Nephron progenitor cell (in vitro differentiated cells): ENCODE results near the gene NCKAP5.

Experiments
- DNase-seq: peaks from one replicate; pipeline ENCODE4 v3.0.0; 2021
- H3K27ac Mint-ChIP-seq: 2 replicates; pipeline ENCODE4 v1.8.0; 2021; ENCODE audit warnings: mild to moderate bottlenecking, moderate library complexity, mixed read lengths
- H3K27me3 Mint-ChIP-seq: 2 replicates; pipeline ENCODE4 v1.8.0; 2021; ENCODE audit warnings: mild to moderate bottlenecking, low read depth, mixed read lengths; ENCODE audit not compliant: poor library complexity
- H3K36me3 Mint-ChIP-seq: 2 replicates; pipeline ENCODE4 v1.8.0; 2021; ENCODE audit warnings: low read depth, mixed read lengths
- H3K4me1 Mint-ChIP-seq: 2 replicates; pipeline ENCODE4 v1.8.0; 2021; ENCODE audit warnings: mixed read lengths
- H3K4me3 Mint-ChIP-seq: 2 replicates; pipeline ENCODE4 v1.8.0; 2021; ENCODE audit warnings: mild to moderate bottlenecking, moderate library complexity, mixed read lengths
- H3K9me3 Mint-ChIP-seq: 2 replicates; pipeline ENCODE4 v1.8.0; 2021; ENCODE audit warnings: mild to moderate bottlenecking, moderate library complexity, mixed read lengths
- CTCF ChIP-seq: fragments of 200-600 bp; sonication (generic); IDR thresholded peaks from 2 replicates; pipeline ENCODE4 v1.5.0; 2021; ENCODE audit warnings: antibody characterized with exemption

The NCKAP5 gene

GRCh38 chr2:133146893-133147292, 421.4 kb downstream of the NCKAP5 start:
- no peaks in the 10 kb centered on the region for H3K36me3 Mint-ChIP-seq
- H3K27ac Mint-ChIP-seq = no peak overlapping the region
- TF ChIP-seq CTCF = no peak
- no peaks in the 10 kb centered on the region for H3K9me3 Mint-ChIP-seq
- no peak overlapping the region for H3K4me3 Mint-ChIP-seq
- no peaks in the 10 kb centered on the region for H3K27me3 Mint-ChIP-seq
- DNase-seq = no peak
- peaks cover 4% of the 10 kb centered on the region for H3K4me1 Mint-ChIP-seq

GRCh38 chr2:133143645-133144044, 424.6 kb downstream of the NCKAP5 start:
- Mint-ChIP-seq H3K36me3 (no peaks in the 10 kb centered on the region), H3K4me3 (no peak overlapping the region), H3K9me3 (no peaks in the 10 kb centered on the region)

GRCh38 chr2:133142087-133142486, 426.2 kb downstream of the NCKAP5 start:
- H3K27me3 Mint-ChIP-seq = no peaks in the 10 kb centered on the region
- DNase-seq = no peak
- H3K9me3 Mint-ChIP-seq = no peaks in the 10 kb centered on the region
- peaks cover 12% of the 10 kb centered on the region for H3K4me1 Mint-ChIP-seq
- TF ChIP-seq CTCF = no peak
- no peaks in the 10 kb centered on the region for H3K36me3 Mint-ChIP-seq
- H3K4me3 Mint-ChIP-seq = no peak overlapping the region
- H3K27ac Mint-ChIP-seq = no peak overlapping the region

More at GRCh38 chr2:133143645-133144044, 424.6 kb downstream of the NCKAP5 start:
- Mint-ChIP-seq H3K4me1 (peaks cover 12% of the 10 kb centered on the region), H3K27ac (no peak overlapping the region), H3K27me3 (no peaks in the 10 kb centered on the region)
- no peak for TF ChIP-seq CTCF
- no peak for DNase-seq

GRCh38 chr2:133140620-133141019, 427.6 kb downstream of the NCKAP5 start:
- TF ChIP-seq CTCF = no peak
- Mint-ChIP-seq H3K4me3 (no peak overlapping the region), H3K27ac (no peak overlapping the region), H3K36me3 (no peaks in the 10 kb centered on the region), H3K9me3 (no peaks in the 10 kb centered on the region), H3K27me3 (no peaks in the 10 kb centered on the region), H3K4me1 (peaks cover 12% of the 10 kb centered on the region)
- DNase-seq = no peak

GRCh38 chr2:133139847-133140533, 428.3 kb downstream of the NCKAP5 start:
- Mint-ChIP-seq H3K27ac (no peak overlapping the region), H3K4me3 (no peak overlapping the region), H3K27me3 (no peaks in the 10 kb centered on the region), H3K36me3 (no peaks in the 10 kb centered on the region), H3K9me3 (no peaks in the 10 kb centered on the region), H3K4me1 (peaks cover 12% of the 10 kb centered on the region)
- no peak for TF ChIP-seq CTCF
- no peak for DNase-seq

GRCh38 chr2:133138693-133139092, 429.6 kb downstream of the NCKAP5 start:
- Mint-ChIP-seq H3K27me3 (no peaks in the 10 kb centered on the region), H3K9me3 (no peaks in the 10 kb centered on the region), H3K4me1 (peaks cover 12% of the 10 kb centered on the region), H3K4me3 (no peak overlapping the region), H3K27ac (no peak overlapping the region), H3K36me3 (no peaks in the 10 kb centered on the region)
- no peak for TF ChIP-seq CTCF
- no peak for DNase-seq
